Gastrocnemius medialis (tissue), 4 donors: Measurements from ENCODE around the gene FGF14.

Source experiments
- CTCF ChIP-seq, 5 experiments: fragments of 450-650 bp in 3 of 5; fragments of 200-600 bp in 2 of 5; sonication (generic) in 2 of 5; IDR thresholded peaks in 4 of 5; conservative IDR thresholded peaks in 1 of 5; 1 replicate in 4 of 5; 2 replicates in 1 of 5; pipeline ENCODE4 v1.5.1; 2016 to 2019; ENCODE audit warnings: antibody characterized with exemption in 5 of 5, mild to moderate bottlenecking in 3 of 5, moderate library complexity in 3 of 5
- POLR2A ChIP-seq, 2 donors: fragments of 450-650 bp; IDR thresholded peaks; one replicate each; pipeline ENCODE4 v1.6.1; 2017; ENCODE audit warnings: antibody characterized with exemption in 2 of 2, mild to moderate bottlenecking in 2 of 2, moderate library complexity in 2 of 2

DNA sequence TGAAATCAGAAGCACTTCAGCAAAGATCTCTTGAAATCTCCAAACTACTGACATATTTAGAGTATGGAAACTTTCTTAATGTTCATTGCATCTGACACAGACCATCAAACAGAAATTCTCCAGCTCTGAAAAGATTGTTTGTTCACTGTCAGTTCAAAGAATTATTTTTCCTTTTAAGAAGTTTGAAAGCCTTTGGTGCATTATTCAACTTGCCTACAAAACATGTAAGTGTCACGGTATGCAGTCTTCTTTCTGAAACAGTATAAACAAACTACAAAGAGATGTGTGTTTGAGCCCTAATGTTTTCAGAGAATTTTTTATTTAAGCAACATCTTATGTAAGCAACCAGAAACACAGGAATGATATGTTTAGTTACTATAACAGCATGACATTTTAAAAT is 125.4 kb downstream of the FGF14 start:
- TF ChIP-seq CTCF (IDR thresholded peaks at IDR 0.05 in 4 of 5, conservative IDR thresholded peaks at IDR 0.05 in 1 of 5), result no peak
- no peak for TF ChIP-seq POLR2A (IDR thresholded peaks at IDR 0.05)
